Activated CD4-positive, alpha-beta T cell treated with anti-CD3 and anti-CD28 coated beads for 4 hours (primary cell): Measurements from ENCODE around the gene RBM12.
A peak's percentile ranks its signal among the peaks of the same experiment; 100 is the strongest.
"Not testable (repeated sequence)": the region's sequence is repeated elsewhere in the genome, so short reads cannot be mapped to it uniquely, and the experiment has no call there.

ENCODE experiments used
- DNase-seq, 2 donors: peaks; one replicate each; pipeline ENCODE4 v3.0.0-alpha.2; 2020

RBM12 gene, protein sequence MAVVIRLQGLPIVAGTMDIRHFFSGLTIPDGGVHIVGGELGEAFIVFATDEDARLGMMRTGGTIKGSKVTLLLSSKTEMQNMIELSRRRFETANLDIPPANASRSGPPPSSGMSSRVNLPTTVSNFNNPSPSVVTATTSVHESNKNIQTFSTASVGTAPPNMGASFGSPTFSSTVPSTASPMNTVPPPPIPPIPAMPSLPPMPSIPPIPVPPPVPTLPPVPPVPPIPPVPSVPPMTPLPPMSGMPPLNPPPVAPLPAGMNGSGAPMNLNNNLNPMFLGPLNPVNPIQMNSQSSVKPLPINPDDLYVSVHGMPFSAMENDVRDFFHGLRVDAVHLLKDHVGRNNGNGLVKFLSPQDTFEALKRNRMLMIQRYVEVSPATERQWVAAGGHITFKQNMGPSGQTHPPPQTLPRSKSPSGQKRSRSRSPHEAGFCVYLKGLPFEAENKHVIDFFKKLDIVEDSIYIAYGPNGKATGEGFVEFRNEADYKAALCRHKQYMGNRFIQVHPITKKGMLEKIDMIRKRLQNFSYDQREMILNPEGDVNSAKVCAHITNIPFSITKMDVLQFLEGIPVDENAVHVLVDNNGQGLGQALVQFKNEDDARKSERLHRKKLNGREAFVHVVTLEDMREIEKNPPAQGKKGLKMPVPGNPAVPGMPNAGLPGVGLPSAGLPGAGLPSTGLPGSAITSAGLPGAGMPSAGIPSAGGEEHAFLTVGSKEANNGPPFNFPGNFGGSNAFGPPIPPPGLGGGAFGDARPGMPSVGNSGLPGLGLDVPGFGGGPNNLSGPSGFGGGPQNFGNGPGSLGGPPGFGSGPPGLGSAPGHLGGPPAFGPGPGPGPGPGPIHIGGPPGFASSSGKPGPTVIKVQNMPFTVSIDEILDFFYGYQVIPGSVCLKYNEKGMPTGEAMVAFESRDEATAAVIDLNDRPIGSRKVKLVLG

DNA sequence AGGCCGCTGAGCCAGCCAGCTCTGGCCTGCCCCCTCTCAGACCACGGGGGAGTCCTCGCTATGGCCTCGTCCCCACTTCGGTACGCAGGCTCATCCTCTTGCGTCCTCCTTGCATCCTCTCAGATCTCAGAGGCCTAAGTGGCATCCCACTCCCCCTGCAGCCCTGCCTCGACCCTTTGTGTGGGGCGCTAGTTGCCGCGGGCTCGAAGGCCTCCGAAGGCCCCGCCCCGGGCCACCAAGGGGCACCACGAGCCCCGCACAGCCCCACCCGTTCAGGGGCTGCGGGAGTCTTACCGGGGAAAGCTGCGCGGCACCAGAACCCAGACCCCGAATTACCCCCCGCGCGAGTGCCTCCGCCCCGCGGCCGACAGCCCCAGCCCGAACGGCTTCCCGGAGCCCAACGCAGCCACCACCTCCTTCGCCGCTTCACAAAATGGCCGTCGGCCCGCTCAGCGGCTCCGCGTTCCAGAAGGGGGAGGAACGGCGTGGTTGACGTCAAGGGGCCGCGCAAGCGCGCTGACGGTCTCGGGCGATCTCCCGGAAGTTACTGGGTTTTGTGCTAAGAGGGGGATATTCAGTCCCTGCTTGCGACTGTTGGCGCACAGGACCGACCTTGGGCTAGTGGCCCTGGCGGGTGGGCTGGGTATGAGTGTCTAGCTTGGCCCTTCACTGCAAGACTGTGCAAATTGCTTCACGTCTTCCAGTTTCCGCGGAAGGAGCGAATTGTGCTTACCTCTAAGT lies at the start of gene RBM12, which contains the start of gene CPNE1:
Gene RBM12, minus strand, starts transcription at position 435 of the 741 bp plus-strand sequence. CDS start 9,578 bp downstream, outside the sequence.
Gene CPNE1, minus strand, starts transcription at position 435 of the 741 bp plus-strand sequence. CDS start 31,977 bp downstream, outside the sequence.
- DNase-seq, result peak; percentile 90 to 91

DNA sequence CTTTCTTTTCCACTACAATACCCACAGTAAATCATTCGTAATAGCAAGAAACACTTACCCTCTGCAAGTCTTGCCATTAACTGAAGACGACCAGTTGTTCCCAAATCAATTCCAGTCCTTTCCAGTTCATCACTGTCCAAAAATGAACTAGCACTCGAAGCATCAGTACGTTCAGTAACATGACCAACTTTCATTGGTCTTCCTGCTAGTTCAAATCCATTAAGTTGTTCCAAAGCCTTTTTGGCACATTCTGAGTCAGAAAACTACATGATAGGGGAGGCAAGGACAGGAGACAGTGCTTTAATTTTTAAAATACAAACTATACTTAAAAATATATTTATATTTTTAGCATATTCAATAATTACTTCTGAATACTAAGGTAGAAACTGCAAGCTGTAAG lies 49.4 kb upstream of the RBM12 start:
- no peak for DNase-seq

DNA sequence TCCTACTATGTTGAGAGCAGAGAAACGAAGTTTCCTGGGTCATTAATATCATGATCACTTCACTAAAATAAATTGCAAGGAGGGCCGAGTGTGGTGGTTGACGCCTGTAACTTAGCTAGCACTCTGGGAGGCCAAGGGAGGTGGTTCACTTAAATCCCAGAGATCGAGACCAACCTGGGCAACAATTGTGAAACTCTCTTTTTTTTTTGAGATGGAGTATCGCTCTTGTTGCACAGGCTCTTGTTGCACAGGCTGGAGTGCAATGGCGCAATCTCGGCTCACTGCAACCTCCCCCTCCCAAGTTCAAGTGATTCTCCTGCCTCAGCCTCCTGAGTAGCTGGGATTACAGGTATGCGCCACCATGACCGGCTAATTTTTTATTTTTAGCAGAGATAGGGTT lies 48.4 kb upstream of the RBM12 start:
- DNase-seq, result not testable (repeated sequence)

DNA sequence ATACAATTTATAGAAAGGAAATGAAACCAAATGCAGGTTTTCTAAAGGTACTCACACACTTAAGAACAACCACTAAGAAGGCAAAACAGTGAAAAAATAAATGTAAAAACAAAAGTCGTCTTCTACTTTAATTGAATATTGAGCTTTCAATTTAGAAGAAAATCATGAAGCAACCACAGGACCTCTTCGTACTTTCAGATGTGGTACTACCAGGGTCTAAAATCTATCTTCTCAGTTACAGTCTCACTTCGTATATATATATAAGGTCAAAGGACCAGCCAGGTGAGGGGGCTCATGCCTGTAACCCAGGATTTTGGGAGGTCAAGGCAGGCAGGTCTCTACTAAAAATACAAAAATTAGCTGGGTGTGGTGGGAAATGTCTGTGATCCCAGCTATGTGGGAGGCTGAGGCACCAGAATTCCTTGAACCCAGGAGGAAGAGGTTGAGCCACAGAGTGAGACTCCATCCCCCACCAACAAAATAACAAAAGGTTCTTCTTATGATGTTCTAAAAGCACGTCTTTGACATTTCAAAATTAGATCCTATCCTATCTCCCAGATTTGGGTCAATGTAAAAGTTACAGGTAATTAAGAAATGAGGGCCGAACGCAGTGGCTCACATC lies 47.0 kb upstream of the RBM12 start:
- no peak for DNase-seq

DNA sequence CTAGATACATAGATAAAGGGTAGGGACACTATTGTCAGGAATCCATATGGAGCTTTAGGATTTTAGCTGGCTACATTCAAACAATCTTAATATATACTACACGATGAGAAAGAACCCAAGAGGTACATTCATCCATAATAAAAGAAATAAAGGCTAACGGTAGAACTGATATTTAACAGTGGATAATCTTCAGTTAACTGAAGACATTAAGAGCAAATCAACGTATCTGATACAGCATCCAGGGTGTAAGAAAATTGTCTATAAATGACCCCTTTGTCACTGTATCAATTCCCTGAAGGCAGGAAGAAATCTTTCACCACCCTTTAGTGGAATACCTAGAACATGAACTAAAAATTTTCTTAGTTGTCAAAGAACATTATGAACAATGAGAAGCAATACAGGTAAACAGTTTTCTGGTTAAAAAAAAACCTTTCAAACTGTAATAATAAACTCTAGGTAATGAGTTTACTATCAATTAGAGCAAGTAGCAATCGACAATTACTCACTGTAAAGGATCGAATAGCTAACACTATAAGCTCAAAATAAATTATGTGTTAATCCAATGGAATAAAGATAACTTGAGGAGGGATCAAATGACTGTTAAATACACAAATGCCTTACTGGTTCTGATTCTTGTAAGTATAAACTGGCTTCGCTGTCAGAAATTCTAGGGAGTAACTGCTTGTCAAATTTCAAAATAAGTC lies 46.3 kb upstream of the RBM12 start:
- no peak for DNase-seq

DNA sequence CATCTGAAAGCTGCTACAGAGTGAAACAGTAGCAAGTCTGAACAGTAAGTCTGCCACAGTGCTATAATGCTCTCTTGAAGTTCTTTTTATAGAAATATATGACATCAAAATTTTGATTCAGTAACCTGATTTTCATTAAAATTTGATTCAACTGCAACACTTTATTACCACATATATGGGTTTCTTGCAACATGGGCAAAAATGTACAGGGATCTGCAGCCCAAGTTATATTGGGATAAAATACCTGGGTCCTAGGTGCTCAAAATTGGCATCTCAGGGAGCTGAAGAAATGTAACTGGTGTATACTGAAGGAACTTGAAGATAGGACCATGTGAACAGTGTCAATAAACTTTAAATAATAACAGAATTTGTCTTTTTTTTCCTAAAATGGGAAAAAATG lies 45.3 kb upstream of the RBM12 start:
- DNase-seq, result no peak

DNA sequence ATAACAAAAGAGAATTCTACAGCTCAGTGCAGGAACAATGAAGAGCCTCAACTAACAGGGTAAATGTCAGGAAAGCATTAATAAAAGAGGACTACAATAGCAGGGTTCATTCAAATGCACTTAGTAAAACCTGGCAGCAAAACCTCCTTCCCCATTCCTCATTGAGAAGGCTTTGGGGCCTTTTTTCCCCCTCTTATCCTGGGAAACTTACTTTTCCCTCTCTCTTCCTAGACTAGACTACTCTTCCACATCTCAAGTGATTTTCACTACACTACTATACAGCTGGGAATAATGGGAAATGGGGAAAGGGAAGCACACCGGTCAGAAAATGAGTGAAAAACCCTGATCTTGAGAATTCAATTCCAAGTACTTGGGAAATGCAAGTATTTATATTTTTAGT lies 44.6 kb upstream of the RBM12 start:
- DNase-seq, result no peak

DNA sequence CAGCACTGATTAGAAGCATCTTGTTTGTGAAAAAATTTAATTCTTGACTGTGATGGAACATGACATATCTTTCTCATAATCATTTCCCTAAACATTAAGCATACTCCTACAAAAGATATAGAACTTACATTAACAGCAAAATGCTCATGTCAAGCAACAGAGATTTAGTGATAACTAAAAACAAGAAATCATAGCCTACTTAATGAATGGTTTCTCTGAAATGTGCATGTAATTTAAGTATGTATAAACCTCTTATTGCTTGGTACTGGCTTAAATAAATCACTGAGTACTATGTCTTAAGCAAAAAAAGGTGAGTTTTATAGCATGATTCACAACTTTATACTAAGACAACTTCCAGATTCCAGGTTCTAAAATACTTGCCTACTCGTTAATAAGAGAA lies 43.8 kb upstream of the RBM12 start:
- no peak for DNase-seq

DNA sequence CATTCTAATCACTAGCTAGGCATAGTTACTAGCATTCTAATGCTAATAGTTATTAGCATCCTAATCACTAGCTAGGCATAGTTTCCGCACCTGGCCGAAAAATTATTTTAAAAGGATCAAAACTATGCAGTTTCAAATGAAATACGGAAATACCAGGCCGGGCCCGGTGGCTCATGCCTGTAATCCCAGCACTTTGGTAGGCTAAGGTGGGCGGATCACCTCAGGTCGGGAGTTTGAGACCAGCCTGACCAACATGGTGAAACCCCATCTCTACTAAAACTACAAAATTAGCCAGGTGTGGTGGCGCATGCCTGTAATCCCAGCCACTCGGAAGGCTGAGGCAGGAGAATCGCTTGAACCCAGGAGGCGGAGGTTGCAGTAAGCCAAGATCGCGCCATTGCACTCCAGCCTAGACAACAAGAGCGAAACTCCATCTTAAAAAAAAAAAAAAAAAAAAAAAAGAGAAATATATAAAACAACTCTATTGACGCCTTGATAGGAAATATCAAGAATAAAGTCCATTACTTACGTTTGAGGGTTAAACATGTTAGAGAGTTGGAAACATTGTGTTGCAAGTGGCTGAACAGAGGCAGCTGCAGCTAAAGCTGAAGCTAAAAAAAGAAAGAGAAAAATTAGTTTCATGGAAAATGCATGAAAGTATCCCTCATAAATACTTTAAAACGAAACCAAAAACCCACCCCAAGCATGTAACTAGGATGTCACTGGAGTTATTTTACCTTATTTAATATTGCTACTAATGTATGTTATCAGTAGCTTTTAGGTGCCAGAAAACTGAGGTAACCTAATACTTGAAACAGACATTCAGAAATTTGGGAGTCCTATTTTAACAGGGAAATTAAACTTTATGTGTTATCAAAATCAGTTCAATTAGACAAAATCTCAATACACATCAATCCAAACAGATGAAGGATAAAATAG lies 42.2 kb upstream of the RBM12 start:
- not testable (repeated sequence) for DNase-seq

DNA sequence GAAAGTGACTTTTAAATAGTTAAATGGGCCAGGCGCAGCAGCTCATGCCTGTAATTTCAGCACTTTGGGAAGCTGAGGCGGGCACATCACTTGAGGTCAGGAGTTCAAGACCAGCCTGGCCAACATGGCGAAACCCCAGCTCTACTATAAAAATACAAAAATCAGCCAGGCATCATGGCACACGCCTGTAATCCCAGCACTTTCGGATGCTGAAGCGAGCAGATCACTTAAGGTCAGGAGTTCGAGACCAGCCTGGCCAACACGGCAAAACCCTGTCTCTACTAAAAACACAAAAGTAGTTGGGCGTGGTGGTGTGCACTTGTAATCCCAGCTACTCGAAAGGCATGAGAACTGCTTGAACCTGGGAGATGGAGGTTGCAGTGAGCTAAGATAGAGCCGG lies 41.2 kb upstream of the RBM12 start:
- not testable (repeated sequence) for DNase-seq

DNA sequence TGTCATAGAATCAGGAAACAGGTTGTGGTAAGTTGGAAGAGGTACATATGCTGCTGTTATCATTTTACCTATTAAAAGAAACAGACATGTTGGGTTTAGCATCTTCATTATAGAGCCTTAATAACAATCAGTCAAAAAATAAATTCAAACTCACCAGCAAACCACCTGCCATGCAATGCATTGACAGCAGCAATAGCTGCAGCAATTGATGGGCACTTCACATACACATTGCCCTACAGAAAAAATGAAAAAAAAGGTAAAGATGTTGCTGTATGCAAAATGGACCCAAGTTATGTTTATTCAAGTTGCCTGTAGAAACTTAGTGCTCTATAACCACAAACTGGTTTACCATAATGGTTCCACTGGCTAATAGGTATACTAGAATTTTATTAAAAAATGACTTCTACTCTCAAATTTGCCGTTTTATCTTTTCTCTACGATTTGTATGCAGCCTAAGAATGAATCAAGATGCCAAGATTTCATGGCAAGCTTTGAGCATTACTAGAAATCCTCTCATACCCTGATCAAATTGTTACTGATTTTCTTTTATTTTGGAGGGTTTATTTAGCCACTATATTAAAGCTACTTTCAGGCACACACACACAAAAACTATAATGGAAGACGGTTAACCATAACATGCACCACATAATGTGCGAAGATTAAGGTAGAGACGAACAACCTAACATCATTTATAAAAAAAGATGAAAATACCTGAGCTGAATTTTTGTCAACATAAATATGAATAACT lies 40.0 kb upstream of the RBM12 start:
- no peak for DNase-seq

DNA sequence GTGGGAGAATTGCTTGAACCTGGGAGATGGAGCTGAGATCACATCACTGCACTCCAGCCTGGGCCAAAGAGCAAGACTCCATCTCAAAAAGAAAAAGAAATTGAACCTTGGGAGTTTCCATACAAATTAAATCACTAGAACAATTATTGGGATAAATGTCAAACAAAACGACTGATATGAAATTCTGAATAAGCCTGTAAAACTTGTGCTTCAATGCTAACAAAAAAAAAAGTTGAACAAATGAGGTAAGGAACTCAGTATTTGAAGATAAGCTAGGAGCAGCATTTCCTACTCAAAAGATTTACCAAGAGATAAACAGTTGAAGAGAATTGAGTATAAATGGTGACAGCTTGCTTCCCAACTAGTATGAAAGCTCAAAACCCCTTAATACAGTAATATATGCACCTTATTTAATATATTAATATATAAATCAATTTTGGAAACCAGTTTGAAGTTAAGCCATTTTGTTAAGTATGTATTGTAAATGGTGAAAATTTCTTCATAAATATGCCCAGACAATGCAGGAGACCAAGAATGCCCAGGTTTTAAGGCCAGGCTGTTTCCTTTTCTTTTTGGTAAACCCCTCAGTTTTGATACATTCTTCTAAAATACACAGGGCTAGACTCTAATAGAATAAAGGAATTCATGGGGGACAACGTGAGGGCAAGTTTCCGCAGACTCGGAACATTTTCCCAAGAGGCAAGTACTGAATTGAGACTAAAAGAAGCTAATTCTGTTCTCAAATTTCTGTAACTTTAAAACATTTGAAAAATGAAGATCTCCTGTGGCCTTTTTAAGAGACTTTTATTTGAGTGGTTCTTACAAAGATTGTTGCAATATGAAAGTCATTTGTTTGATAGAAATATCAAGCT lies 38.4 kb upstream of the RBM12 start:
- no peak for DNase-seq

DNA sequence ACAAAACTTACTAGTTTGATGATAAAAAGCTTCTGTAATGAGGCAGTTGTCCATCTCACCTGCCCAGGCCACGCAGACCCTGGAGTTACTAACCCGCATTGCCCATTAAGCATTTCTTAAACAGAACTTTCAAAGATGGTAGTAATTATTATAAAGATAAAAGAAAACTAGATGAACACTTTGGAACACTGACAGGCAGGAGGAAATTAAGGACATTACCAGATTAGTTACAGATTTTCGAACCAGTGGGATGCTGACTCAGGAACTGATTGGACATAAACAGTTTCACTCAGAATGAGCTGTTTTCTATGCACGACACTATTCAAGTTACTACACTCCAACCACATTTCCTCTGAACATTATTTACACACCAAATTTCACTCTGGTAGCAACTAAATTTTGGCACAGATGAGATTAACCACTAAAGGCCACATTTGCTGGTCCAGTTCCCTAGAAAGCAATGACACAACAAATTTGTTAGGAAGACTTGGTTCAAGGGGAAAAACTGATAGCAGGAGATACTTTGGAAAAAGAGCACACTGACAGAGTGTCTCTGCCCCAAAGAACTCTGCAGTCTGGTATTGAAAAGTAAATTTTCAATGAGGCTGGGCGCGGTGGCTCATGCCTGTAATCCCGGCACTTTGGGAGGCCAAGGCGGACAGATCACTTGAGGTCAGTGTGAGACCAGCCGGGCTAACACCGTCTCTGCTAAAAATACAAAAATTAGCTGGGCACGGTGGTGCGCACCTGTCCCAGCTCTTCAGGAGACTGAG lies 37.5 kb upstream of the RBM12 start:
- no peak for DNase-seq

DNA sequence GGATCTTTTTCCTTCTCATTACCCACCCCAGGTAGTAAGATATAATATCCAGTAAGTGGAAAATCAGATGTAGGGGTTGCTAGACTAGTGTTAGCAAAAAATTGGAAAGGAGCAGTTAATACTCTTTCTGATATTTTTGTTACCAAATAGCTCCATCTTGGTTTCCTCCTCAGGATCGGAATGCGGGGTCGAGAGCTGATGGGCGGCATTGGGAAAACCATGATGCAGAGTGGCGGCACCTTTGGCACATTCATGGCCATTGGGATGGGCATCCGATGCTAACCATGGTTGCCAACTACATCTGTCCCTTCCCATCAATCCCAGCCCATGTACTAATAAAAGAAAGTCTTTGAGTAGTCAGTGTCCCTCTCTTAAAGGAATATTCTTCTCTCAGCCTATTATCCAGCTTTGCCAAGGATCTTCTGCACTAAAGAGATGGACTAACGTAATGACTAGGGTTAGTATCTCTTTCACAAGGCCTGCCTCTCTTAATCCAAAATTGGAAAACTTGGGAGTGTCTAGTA lies 36.0 kb upstream of the RBM12 start:
- no peak for DNase-seq

DNA sequence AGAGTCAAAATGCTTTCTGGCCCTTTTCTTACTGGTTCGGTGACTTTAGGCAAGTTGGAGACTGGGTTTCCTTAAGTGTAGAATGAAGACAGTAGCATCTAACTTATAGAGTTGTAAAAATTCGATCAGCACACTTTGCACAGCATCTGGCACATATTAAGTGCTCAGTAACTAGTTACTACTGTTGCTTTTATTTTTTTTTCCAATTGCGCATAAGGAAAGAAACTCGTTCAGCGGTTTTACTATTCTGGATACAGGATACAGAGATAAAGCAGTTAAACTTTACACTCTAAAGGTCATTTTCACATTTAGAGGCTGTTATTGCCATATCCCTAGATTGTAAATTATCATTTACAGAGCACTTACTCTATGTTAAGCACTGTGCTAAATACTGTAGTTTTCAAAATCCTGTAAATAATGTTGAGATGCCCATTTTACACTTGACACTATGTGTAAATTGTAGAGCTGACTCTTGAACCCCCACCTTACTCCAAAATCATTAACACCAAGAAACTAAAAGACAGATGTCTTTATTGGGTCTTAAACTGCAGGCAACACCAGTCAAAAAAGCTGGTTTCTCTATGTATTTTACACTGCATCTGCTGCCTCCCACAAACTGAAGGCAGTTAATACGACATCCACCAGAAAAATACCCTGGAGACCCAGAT lies 35.4 kb upstream of the RBM12 start:
- no peak for DNase-seq

DNA sequence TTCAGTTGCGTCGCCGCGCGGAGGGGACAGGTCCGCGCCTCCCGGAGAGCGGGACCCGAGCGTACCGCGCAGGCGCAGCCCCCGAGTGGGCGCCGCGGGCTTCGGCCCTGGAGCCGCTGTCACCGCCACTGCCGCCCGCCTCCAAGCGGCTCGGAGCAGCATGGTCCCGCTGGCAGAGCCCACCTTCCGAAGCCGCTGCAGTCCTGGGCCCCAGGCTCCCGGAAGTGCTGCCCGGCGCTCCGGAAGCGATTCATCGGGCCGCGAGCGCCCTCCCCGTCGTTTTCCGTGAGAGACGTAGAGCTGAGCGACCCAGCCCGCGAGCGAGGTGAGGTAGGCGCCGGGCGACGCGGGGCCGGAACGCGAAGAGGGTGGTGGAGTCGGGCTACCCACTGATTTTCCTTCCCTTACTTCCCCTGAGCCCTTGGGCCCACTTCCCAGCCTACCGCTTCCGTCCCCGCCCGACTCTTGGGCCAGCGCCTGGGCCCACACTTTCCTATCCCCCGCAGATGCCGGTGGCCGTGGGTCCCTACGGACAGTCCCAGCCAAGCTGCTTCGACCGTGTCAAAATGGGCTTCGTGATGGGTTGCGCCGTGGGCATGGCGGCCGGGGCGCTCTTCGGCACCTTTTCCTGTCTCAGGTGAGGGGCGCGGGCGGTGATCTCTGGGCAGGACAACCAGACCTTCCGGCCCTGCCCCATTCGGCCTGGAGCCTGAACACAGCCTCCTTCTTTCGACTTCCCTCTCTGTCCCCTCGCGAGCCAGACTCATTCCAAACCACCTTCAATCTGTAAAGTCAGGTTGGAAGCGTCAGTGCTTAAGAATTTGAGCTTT lies 34.6 kb upstream of the RBM12 start, which contains the start of the genes NFS1 and ROMO1:
Gene NFS1, minus strand, starts transcription at position 226 of the 830 bp plus-strand sequence. Its CDS starts 64 bp downstream, at position 162.
Gene ROMO1, plus strand, starts transcription at position 279 of the 830 bp plus-strand sequence. Its CDS starts 228 bp downstream, at position 507.
- peak; percentile 80 to 83 for DNase-seq
